Spleen (tissue), 11 donors: Measurements from ENCODE around the gene PLCB2. TPM values are rescaled to one million over a fixed set of nuclear protein-coding genes. Genes with fewer than 3 reads are reported as not detected.

ENCODE experiments used
- DNase-seq: peaks from one replicate; pipeline ENCODE4 v3.0.0-alpha.2; 2020
- H3K27ac ChIP-seq, 8 donors: fragments of 200-600 bp; sonication (generic) in 7 of 8; 1 replicate in 4 of 8; 2 replicates in 4 of 8; pipeline versions ENCODE4 v1.5.0 to v1.8.0; 2016 to 2021; ENCODE audit warnings: inconsistent platforms in 4 of 8, mild to moderate bottlenecking in 4 of 8, moderate library complexity in 1 of 8
- H3K27me3 ChIP-seq, 7 donors: fragments of 200-600 bp; sonication (generic) in 6 of 7; replicated peaks in 1 of 7; 1 replicate in 4 of 7; 2 replicates in 3 of 7; pipeline versions ENCODE4 v1.5.0 to v1.8.0; 2016 to 2021; ENCODE audit warnings: inconsistent platforms in 3 of 7, mild to moderate bottlenecking in 1 of 7
- H3K36me3 ChIP-seq, 6 donors: fragments of 200-600 bp; sonication (generic) in 5 of 6; 1 replicate in 4 of 6; 2 replicates in 2 of 6; pipeline versions ENCODE4 v1.5.0 to v1.8.0; 2016 to 2021; ENCODE audit warnings: inconsistent platforms in 2 of 6
- H3K4me1 ChIP-seq, 6 donors: fragments of 200-600 bp; sonication (generic) in 5 of 6; 1 replicate in 3 of 6; 2 replicates in 3 of 6; pipeline versions ENCODE4 v1.5.0 to v1.8.0; 2016 to 2021; ENCODE audit warnings: inconsistent platforms in 3 of 6
- H3K4me3 ChIP-seq, 8 donors: fragments of 200-600 bp; sonication (generic) in 7 of 8; 1 replicate in 4 of 8; 2 replicates in 4 of 8; pipeline versions ENCODE4 v1.5.0 to v1.8.0; 2016 to 2021; ENCODE audit warnings: inconsistent platforms in 4 of 8, mild to moderate bottlenecking in 4 of 8, moderate library complexity in 2 of 8
- H3K9me3 ChIP-seq, 8 donors: fragments of 200-600 bp; sonication (generic) in 7 of 8; 1 replicate in 4 of 8; 2 replicates in 4 of 8; pipeline versions ENCODE4 v1.5.0 to v1.8.0; 2016 to 2021; ENCODE audit warnings: inconsistent platforms in 4 of 8
- POLR2A ChIP-seq, 3 donors: fragments of 450-650 bp; IDR thresholded peaks; one replicate each; pipeline ENCODE4 v1.5.1; 2017; ENCODE audit warnings: antibody characterized with exemption in 3 of 3, mild to moderate bottlenecking in 1 of 3
- POLR2AphosphoS5 ChIP-seq, 3 donors: sonication (generic); formaldehyde crosslinking; IDR thresholded peaks; one replicate each; pipeline ENCODE4 v1.5.1; 2017; ENCODE audit warnings: antibody characterized with exemption in 3 of 3
- WGBS, 5 donors: extraction: QIAGEN DNeasy Blood & Tissue Kit in 3 of 5; methylation state at CpG; one replicate each; pipeline versions ENCODE4 v1.1.5 to v1.1.7; 2013 to 2018; 5-methylcytosine and 5-hydroxymethylcytosine counted together
- intact Hi-C: fragments of 100-400 bp; cut with DNase I; formaldehyde crosslinking; loops from one replicate; pipeline ENCODE4 v1.15.0; 2023; ENCODE audit warnings: low total_unique reads
- polyA plus RNA-seq, 3 donors: library from polyadenylated mRNA; stranded (reverse); fragments of 200-250 nt; gene quantifications; one replicate each; pipeline ENCODE4 v1.2.1, GENCODE V29; 2013
- total RNA-seq, 7 donors: library from RNA; depleted of rRNA in 3 of 7; stranded (reverse); fragments of >200 nt in 3 of 7; fragmentation: NEBNext Ultra II Directional in 4 of 7; extraction: Animal tissue kit (Norgen Biotek cat#: 25700) in 4 of 7; gene quantifications; one replicate each; pipeline versions ENCODE4 v1.1.0 to v1.2.1, GENCODE V29; 2016 to 2021
- TF ChIP-seq, protein P1 (sequence below), 11 experiments: fragments of 200-600 bp in 7 of 11; fragments of 450-650 bp in 4 of 11; sonication (generic) in 4 of 11; IDR thresholded peaks in 8 of 11; conservative IDR thresholded peaks in 3 of 11; 1 replicate in 7 of 11; 2 replicates in 4 of 11; pipeline versions ENCODE4 v1.4.0 to v1.8.0; 2016 to 2021; ENCODE audit warnings: antibody characterized with exemption in 11 of 11, inconsistent platforms in 4 of 11, mild to moderate bottlenecking in 1 of 11
- donor health status: healthy with polysubstance abuse.
- donor health status: DM: no; HTN: no; CAD: no; lungs with moderate emphysema.
- donor health status: DM: no; HTN: no; CAD: no.
- donor health status: Bipolar disorder and iron deficiency.
- donor health status: healthy.
- donor health status: DM: no; HTN: no; CAD: no.
- donor health status: DM: yes; HTN: yes; CAD: no.

Gene PLCB2
- total and polyA plus RNA-seq, 10 donors, result 63.8 to 247 (median 187) TPM

DNA sequence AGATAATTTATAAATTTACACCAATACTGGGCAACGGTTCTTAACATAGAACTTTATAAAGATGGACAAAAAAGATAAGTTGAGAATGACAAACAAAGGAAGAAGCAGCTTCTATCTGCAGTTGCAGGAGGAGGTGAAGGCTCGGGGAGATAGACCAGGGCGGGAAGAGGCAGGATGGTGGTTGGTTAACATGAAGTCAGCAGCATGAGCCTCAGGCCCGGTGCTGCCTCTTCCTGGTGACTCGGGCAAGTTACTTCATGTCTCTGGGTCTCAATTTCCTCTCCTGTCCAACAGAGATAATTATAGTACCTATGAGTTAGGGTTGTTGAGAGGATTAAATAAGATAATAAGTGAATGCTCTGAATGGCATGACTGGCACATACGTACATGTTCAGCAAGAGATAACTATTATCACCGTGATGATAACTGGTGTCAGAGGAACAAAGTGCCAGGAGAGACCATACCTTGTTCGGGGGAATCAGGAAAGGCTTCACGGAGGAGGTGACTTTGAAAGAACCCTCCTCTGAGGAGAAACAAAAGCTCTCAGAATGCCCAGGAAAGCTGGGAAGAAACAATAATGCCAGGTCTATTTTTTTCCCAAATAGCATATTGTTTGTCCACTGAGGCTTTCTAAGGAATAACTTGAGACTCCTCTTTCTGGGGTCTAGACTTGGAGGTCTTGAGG is 64.5 kb downstream of the PLCB2 start:
- DNase-seq, result no peak
- no peaks in the 10 kb centered on the region for H3K9me3 ChIP-seq
- intact Hi-C loops, result no loop called here
- 67 to 88% (median 70%) methylated on average over 9 of the region's 9 CpGs for WGBS, 5 donors
- no peak overlapping the region for H3K27ac ChIP-seq
- peaks cover 0 to 28% (median 11%) of the 10 kb centered on the region in 7 donors for H3K27me3 ChIP-seq
- H3K36me3 ChIP-seq, result no peaks in the 10 kb centered on the region
- H3K4me1 ChIP-seq, result peaks cover 0 to 16% (median 11%) of the 10 kb centered on the region in 6 donors
- no peak overlapping the region for H3K4me3 ChIP-seq
- TF ChIP-seq, protein P1, sequence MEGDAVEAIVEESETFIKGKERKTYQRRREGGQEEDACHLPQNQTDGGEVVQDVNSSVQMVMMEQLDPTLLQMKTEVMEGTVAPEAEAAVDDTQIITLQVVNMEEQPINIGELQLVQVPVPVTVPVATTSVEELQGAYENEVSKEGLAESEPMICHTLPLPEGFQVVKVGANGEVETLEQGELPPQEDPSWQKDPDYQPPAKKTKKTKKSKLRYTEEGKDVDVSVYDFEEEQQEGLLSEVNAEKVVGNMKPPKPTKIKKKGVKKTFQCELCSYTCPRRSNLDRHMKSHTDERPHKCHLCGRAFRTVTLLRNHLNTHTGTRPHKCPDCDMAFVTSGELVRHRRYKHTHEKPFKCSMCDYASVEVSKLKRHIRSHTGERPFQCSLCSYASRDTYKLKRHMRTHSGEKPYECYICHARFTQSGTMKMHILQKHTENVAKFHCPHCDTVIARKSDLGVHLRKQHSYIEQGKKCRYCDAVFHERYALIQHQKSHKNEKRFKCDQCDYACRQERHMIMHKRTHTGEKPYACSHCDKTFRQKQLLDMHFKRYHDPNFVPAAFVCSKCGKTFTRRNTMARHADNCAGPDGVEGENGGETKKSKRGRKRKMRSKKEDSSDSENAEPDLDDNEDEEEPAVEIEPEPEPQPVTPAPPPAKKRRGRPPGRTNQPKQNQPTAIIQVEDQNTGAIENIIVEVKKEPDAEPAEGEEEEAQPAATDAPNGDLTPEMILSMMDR (IDR thresholded peaks at IDR 0.05 in 8 of 11, conservative IDR thresholded peaks at IDR 0.05 in 3 of 11), result no peak
- TF ChIP-seq POLR2AphosphoS5 (IDR thresholded peaks at IDR 0.05), result no peak
- no peak for TF ChIP-seq POLR2A (IDR thresholded peaks at IDR 0.05)

DNA sequence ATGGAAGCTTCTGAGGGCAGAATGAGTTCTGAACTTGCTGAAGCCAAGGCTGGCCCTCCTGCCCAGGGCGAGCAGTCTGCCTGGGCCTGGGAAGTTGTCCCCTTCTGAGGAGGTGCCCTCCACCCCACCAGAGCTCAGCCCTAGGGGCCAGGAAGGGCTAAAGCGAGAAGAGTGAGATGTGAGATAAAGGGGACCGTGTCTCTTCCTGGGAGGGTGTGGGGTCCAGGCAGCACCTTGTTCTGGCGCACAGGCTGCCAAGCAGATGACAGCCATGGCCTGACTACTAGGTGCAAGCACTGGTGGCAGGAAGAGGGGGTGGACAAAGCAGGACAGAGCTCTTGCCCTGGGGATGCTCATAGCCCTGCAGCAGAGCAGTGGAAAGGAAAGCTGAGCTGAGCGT is 65.1 kb downstream of the PLCB2 start:
- H3K27ac ChIP-seq, result no peak overlapping the region
- DNase-seq, result no peak
- 79 to 96% (median 90%) methylated on average over 5 of the region's 5 CpGs for whole genome bisulfite sequencing, 5 donors
- H3K4me1 ChIP-seq, result peaks cover 0 to 17% (median 11%) of the 10 kb centered on the region in 6 donors
- TF ChIP-seq, protein P1 (IDR thresholded peaks at IDR 0.05 in 8 of 11, conservative IDR thresholded peaks at IDR 0.05 in 3 of 11), result no peak
- no peak for TF ChIP-seq POLR2A (IDR thresholded peaks at IDR 0.05)
- no peak for TF ChIP-seq POLR2AphosphoS5 (IDR thresholded peaks at IDR 0.05)
- H3K9me3 ChIP-seq, result no peaks in the 10 kb centered on the region
- H3K4me3 ChIP-seq, result no peak overlapping the region
- intact Hi-C loops, result no loop called here
- H3K27me3 ChIP-seq, result peaks cover 0 to 33% (median 11%) of the 10 kb centered on the region in 7 donors
- no peaks in the 10 kb centered on the region for H3K36me3 ChIP-seq

DNA sequence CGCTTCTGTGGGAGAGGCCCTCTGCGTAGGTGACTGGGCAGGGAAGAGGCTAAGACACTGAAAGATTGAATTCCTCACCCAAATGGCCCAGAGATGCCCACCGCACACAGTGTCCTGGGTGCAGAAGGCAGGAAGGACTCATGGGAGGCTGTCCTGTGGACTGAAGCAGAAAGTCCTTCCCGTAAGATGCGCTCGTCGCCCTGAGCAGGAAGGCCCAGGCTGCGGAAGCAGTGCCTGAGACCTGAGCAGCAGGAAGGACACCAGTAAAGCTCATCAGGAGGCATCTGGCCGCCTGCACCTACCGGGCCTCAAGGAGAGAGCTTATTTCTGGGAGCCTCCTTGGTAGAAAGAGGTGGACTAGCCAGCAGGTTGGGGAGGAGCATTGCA is 65.5 kb downstream of the PLCB2 start:
- intact Hi-C loops, result no loop called here
- Histone ChIP-seq H3K4me3 (no peak overlapping the region), H3K27me3 (peaks cover 0 to 33% (median 11%) of the 10 kb centered on the region in 7 donors), H3K9me3 (no peaks in the 10 kb centered on the region), H3K4me1 (peaks cover 0 to 17% (median 11%) of the 10 kb centered on the region in 6 donors), H3K36me3 (no peaks in the 10 kb centered on the region), H3K27ac (no peak overlapping the region)
- 92 to 98% (median 96%) methylated on average over 10 of the region's 10 CpGs for WGBS, 5 donors
- DNase-seq, result peak; percentile 59
- TF ChIP-seq, protein P1 (IDR thresholded peaks at IDR 0.05 in 8 of 11, conservative IDR thresholded peaks at IDR 0.05 in 3 of 11), result no peak
- no peak for TF ChIP-seq POLR2A (IDR thresholded peaks at IDR 0.05)
- TF ChIP-seq POLR2AphosphoS5 (IDR thresholded peaks at IDR 0.05), result no peak

DNA sequence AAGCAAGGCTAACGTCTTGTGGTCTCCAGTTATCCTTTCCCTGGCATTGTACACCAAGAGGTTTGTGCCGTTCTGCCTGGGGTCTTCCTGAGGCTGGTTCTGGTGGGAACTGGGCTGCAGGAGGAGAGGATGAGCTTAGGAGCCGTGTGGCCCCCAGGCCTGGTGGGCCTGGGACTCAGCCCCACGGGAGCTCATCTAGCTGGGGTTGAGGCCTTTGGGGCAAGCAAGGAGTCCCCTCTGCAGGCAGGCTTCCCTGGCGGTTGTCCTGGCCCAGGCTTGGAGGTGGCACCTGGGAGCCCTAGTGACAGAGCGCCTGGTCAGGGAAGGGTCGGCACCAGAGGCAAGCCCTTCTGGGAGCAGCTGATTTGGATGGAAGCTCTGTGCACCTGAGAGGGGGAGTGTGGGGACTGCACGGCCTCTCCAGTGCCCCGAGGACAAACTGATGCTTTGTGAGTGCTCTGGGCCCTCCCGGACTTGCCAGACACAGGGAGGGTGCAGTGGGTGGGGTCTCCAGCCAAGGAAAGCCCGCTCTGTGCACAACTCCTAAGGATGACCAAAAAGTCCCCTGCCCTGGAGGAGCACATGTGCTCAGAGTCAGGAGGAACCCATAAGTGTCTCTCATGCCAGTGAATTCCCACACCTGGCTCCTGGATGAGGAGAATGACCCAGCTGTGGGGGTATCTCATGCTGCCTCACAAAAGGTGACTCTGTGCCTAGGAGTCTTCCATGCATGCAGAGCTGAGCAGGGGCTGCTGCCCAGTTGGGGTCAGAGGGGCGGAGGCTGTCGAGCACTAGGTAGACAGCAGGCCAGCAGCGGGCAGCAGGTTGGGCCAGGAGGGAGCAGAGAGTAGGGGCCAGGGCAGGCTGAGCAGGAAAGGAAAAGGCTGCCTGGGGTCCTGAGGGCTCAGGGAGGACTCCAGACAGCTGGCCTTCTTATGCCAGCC is 66.2 kb downstream of the PLCB2 start:
- Histone ChIP-seq H3K4me1 (peaks cover 0 to 17% (median 11%) of the 10 kb centered on the region in 6 donors), H3K4me3 (no peak overlapping the region), H3K9me3 (no peaks in the 10 kb centered on the region), H3K27ac (no peak overlapping the region), H3K36me3 (no peaks in the 10 kb centered on the region), H3K27me3 (peaks cover 0 to 33% (median 11%) of the 10 kb centered on the region in 7 donors)
- intact Hi-C loops, result no loop called here
- DNase-seq, result peak; percentile 29
- WGBS, 5 donors, result 90 to 93% (median 93%) methylated on average over 10 to 14 of the region's 14 CpGs
- TF ChIP-seq, protein P1 (IDR thresholded peaks at IDR 0.05 in 8 of 11, conservative IDR thresholded peaks at IDR 0.05 in 3 of 11), result no peak
- TF ChIP-seq POLR2AphosphoS5 (IDR thresholded peaks at IDR 0.05), result no peak
- TF ChIP-seq POLR2A (IDR thresholded peaks at IDR 0.05), result no peak
